ENCODE measurements around the gene MORN1. TPM values are rescaled to one million over a fixed set of nuclear protein-coding genes. Genes with fewer than 3 reads are reported as not detected.

MORN1 gene
- total and polyA plus RNA-seq, 4 donors, result 5.2 to 23.9 (median 13.9) TPM

GRCh38 chr1:2308844-2309243 is 82.5 kb downstream of the MORN1 start:
- Histone ChIP-seq H3K4me3 (no peak overlapping the region), H3K36me3 (ENCODE audit: control insufficient read depth in 4 of 4, insufficient read depth in 4 of 4, low read length in 4 of 4) (peaks cover 12 to 52% (median 35%) of the 10 kb centered on the region in 4 donors), H3K27me3 (ENCODE audit: control insufficient read depth in 3 of 3, insufficient read depth in 3 of 3, low read length in 2 of 3) (no peaks in the 10 kb centered on the region), H3K9ac (ENCODE audit: insufficient read depth in 1 of 2, low read length in 2 of 2) (no peak overlapping the region), H3K4me1 (ENCODE audit: control insufficient read depth in 5 of 5, insufficient read depth in 5 of 5, low read length in 5 of 5) (peaks cover 2 to 37% (median 10%) of the 10 kb centered on the region in 5 donors), H3K27ac (ENCODE audit: low read depth in 1 of 2, low read length in 1 of 2) (no peak overlapping the region), H3K9me3 (ENCODE audit: control insufficient read depth in 4 of 4, insufficient read depth in 3 of 4, low read length in 3 of 4) (no peaks in the 10 kb centered on the region)
- TF ChIP-seq CTCF (IDR thresholded peaks at IDR 0.05; ENCODE audit: control extremely low read depth, extremely low read depth), result no peak
- WGBS, 2 donors, result 94 to 97% methylated on average over 20 of the region's 20 CpGs
- no peak for DNase-seq
- no peak for ATAC-seq (ENCODE audit: insufficient read depth, low FRiP score)

GRCh38 chr1:2307972-2308371 is 83.4 kb downstream of the MORN1 start:
- H3K9me3 ChIP-seq (ENCODE audit: control insufficient read depth in 4 of 4, insufficient read depth in 3 of 4, low read length in 3 of 4), result no peaks in the 10 kb centered on the region
- no peak overlapping the region for H3K4me3 ChIP-seq
- H3K27ac ChIP-seq (ENCODE audit: low read depth in 1 of 2, low read length in 1 of 2), result no peak overlapping the region
- TF ChIP-seq CTCF (IDR thresholded peaks at IDR 0.05; ENCODE audit: control extremely low read depth, extremely low read depth), result no peak
- 91 to 92% methylated on average over 15 of the region's 15 CpGs for WGBS, 2 donors
- H3K9ac ChIP-seq (ENCODE audit: insufficient read depth in 1 of 2, low read length in 2 of 2), result no peak overlapping the region
- DNase-seq (no peak), ATAC-seq (ENCODE audit: insufficient read depth, low FRiP score) (no peak)
- peaks cover 16 to 60% (median 38%) of the 10 kb centered on the region in 4 donors for H3K36me3 ChIP-seq (ENCODE audit: control insufficient read depth in 4 of 4, insufficient read depth in 4 of 4, low read length in 4 of 4)
- H3K4me1 ChIP-seq (ENCODE audit: control insufficient read depth in 5 of 5, insufficient read depth in 5 of 5, low read length in 5 of 5), result peaks cover 2 to 30% (median 7%) of the 10 kb centered on the region in 5 donors
- H3K27me3 ChIP-seq (ENCODE audit: control insufficient read depth in 3 of 3, insufficient read depth in 3 of 3, low read length in 2 of 3), result no peaks in the 10 kb centered on the region

GRCh38 chr1:2307064-2307605 is 84.2 kb downstream of the MORN1 start:
- Histone ChIP-seq H3K9me3 (ENCODE audit: control insufficient read depth in 4 of 4, insufficient read depth in 3 of 4, low read length in 3 of 4) (no peaks in the 10 kb centered on the region), H3K4me3 (no peak overlapping the region), H3K27ac (ENCODE audit: low read depth in 1 of 2, low read length in 1 of 2) (no peak overlapping the region), H3K36me3 (ENCODE audit: control insufficient read depth in 4 of 4, insufficient read depth in 4 of 4, low read length in 4 of 4) (peaks cover 16 to 62% (median 38%) of the 10 kb centered on the region in 4 donors), H3K9ac (ENCODE audit: insufficient read depth in 1 of 2, low read length in 2 of 2) (no peak overlapping the region), H3K27me3 (ENCODE audit: control insufficient read depth in 3 of 3, insufficient read depth in 3 of 3, low read length in 2 of 3) (no peaks in the 10 kb centered on the region), H3K4me1 (ENCODE audit: control insufficient read depth in 5 of 5, insufficient read depth in 5 of 5, low read length in 5 of 5) (peaks cover 0 to 23% (median 7%) of the 10 kb centered on the region in 5 donors)
- WGBS, 2 donors, result 96% methylated on average over 40 to 41 of the region's 41 CpGs
- TF ChIP-seq CTCF (IDR thresholded peaks at IDR 0.05; ENCODE audit: control extremely low read depth, extremely low read depth), result no peak
- ATAC-seq (ENCODE audit: insufficient read depth, low FRiP score), result no peak
- DNase-seq, result no peak
